NCI-H1930 (cell line): ENCODE results near the gene STAP2.
"Not testable (repeated sequence)": the region's sequence is repeated elsewhere in the genome, so short reads cannot be mapped to it uniquely, and the experiment has no call there.

Experiments
- DNase-seq, 2 experiments: peaks; one replicate each; lab custom pipeline; 2025; lab: John Stamatoyannopoulos, UW

The STAP2 gene

DNA sequence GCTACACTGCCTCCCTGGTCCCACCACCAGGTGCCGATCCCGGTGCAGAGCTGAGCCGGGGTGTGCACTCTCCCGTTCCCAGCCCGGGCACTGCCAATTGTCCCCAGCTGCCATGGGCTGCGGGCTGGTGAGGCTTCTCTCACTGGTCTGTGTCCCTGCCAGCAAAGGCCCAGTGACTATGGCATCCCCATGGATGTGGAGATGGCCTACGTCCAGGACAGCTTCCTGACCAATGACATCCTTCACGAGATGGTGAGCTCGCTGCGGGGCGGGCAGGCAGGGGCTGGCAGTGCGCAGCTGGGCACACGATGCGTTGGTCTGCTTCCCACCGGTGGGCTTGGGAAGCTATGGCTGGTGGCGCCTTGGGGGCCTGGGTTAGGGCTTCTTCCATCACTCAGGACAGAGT is 19.3 kb upstream of the STAP2 start:
- DNase-seq = no peak

DNA sequence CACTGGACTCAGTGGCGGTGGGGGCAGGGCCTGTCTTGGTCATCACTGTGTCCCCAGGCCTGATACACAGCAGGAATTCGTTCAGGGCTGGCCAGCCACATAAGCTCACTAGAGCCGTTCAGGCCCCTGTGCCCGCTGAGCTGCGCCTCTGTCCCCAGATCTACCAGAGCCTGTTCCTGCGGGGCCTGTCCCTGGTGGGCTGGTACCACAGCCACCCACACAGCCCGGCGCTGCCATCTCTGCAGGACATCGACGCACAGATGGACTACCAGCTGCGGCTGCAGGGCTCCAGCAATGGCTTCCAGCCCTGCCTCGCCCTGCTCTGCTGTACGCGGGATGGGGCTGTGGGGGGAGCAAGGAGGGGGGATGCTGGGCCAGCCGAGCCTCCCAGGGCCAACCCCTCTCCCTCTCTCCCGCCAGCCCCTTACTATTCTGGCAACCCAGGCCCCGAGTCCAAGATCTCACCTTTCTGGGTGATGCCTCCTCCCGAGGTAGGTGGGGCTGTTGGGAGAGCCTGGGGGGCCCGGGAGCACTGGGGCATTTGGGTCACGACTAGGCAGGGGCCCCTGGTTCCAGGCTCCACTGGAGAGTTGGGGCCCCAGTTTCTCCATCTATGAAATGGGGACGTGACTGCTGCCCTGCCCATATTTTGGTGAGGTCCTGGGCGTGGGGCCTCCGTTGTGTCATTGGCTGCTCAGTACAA is 18.6 kb upstream of the STAP2 start:
- DNase-seq = no peak

DNA sequence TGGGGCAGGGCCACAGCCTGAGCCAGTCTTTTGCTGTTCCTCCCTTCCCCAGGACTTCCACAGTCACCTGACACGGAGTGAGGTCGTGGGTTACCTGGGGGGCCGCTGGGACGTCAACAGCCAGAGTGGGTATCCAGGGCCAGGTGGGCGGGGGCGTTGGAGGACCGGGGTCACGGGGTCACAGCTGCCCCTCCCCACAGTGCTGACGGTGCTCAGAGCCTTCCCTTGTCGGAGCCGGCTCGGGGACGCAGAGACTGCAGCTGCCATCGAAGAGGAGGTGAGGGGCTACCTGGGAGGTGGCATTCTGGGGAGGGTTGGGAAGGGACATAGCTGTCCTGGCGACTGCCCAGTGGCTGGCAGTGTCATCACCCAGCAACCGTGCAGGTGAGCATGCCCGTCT is 16.3 kb upstream of the STAP2 start:
- DNase-seq = no peak

DNA sequence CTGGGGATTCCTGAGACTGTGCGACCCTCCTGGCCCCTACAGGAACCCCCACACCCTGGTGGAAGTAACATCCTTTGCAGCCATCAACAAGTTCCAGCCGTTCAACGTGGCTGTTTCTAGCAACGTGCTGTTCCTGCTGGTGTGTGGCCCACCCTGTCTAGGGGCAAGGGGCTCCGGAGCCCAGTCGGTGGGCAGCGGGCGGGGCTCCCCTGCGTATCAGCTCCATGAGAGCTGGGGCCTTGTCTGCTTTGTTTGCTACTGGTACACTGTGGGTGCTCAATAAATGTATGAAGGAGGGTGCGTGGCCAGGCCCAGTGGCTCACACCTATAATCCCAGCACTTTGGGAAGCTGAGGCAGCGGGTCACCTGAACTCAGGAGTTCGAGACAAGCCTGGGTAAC is 15.7 kb upstream of the STAP2 start:
- no peak for DNase-seq

DNA sequence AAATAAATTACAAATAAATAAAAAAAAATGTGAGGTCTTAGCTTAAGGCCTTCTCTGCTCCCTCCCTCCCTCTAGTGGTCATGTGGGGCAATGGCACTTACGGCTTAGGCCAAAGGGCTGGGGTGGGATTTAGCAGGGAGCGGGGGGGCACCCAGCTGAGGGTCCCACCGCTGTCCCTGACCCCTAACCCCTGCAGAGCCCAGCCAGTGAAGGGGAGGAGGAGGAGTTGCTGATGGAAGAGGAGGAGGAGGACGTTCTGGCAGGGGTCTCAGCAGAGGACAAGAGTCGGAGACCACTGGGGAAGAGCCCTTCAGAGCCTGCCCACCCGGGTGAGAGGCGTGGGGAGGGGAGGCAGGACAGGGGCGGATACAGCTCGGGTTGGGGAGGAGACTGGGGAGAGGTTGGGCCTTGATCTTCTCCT is 14.1 kb upstream of the STAP2 start:
- DNase-seq = no peak

DNA sequence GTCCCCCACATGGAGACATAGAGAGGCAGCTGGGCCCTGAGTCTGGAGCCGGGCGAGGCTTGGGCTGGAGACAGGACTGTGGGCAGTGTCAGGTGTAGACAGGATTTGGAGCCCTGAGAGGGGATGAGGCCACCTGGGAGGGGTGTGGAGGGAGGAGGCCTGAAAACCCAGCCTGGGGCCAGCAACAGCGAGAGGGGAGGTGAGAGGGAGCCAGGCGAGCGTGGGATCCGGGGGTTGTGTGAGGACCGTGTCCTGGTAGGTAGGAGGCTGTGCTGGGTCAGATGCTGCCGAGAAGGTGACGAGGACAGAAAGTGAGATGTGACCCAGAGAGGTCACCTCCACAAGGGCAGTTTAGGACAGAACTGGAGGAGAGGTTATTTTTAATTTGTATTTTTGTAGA is 12.1 kb upstream of the STAP2 start:
- no peak for DNase-seq

DNA sequence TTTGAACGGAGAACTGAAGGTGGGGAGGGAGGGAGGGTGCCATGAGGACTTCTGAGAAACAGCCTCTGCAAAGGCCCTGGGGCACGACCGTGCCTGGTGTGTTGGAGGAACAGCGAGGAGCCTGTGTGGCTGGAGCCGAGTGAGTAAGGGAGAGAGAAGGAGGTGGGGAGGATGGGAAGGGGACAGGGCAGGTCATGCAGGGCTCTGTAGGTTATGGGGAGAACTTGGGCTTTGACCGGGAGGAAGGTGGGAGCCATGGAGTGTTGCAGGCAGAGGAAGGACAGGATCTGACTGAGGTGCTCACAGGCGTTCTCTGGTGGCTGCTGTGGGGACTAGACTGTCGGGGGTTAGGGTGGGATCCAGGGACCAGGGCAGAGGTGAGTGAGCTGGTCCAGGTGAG is 11.5 kb upstream of the STAP2 start:
- no peak for DNase-seq

DNA sequence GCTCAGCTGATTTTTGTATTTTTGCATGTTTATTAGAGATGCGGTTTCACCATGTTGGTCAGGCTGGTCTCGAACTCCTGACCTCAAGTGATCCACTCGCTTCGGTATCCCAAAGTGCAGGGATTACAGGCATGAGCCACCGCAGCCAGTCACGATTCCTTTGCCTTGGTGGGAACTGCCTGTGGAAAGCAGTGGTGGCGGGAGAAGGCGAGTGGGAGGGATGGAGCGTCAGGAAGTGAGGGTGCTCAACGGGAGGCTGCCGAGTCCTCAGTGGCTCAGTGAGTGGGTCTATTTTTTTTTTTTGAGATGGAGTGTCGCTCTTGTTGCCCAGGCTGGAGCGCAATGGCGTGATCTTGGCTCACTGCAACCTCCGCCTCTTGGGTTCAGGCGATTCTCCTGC is 10.6 kb upstream of the STAP2 start:
- not testable (repeated sequence) for DNase-seq

DNA sequence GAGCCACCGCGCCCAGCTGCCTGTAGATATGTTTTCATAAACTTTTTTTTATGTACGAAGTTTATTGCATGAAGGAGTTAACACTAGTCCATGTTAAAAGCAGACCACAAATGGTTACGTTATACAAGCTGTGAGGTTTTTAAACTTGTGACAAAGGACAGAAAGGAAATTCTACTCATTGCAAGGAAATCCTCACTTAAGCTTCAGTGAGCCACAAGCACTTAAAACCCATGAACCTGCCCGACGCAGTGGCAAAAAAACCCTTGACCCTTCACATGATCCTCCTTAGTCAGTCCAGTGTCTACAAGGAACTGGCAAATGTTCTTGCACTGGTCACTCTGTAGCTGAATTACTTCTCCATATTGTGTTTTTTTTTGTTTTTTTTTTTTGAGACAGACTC is 8.9 kb upstream of the STAP2 start:
- DNase-seq = no peak

DNA sequence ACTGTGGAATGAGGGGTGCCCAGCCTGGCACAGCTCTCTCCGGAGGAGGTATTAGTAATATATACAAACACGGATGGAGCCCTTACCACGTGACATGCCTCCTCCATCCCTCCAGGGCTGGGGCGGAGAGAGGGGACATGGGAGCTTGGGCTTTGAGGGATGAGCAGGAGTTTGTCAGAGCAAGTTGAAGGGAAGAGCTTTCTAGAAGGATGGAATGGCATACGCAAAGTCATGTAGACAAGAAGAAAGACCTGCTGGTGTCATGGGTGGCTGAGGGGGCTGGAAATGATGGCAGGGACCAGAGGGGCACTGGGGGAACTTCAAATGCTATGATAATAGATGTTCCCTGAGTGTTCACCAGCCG is 7.4 kb upstream of the STAP2 start:
- DNase-seq = no peak

DNA sequence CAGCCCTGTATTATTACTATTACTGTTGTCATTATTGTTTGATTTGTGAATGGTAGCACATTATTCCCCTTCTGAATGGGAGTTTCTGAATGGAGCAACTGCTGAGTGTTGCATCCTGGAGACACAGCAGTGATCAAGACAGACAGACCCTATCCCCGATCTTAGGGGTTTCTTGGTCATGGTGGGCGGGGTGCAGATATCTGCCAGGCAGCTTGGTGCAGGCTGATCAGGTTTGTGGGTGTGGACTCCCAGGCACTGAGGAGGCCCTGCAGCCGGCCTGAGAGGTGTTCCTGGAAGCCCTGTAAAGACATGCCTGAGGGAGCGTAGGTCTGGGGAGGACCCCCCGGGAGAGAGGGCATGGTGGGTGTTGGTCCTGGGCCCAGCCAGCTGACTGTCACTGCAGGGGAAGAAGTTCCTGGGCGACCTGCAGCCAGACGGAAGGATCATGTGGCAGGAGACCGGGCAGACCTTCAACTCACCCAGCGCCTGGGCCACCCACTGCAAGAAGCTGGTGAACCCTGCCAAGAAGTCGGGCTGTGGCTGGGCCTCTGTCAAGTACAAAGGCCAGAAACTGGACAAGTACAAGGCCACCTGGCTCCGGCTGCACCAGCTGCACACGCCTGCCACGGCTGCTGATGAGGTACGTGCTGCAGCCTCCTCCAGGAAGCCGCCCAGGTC is 6.9 kb upstream of the STAP2 start:
- no peak for DNase-seq

DNA sequence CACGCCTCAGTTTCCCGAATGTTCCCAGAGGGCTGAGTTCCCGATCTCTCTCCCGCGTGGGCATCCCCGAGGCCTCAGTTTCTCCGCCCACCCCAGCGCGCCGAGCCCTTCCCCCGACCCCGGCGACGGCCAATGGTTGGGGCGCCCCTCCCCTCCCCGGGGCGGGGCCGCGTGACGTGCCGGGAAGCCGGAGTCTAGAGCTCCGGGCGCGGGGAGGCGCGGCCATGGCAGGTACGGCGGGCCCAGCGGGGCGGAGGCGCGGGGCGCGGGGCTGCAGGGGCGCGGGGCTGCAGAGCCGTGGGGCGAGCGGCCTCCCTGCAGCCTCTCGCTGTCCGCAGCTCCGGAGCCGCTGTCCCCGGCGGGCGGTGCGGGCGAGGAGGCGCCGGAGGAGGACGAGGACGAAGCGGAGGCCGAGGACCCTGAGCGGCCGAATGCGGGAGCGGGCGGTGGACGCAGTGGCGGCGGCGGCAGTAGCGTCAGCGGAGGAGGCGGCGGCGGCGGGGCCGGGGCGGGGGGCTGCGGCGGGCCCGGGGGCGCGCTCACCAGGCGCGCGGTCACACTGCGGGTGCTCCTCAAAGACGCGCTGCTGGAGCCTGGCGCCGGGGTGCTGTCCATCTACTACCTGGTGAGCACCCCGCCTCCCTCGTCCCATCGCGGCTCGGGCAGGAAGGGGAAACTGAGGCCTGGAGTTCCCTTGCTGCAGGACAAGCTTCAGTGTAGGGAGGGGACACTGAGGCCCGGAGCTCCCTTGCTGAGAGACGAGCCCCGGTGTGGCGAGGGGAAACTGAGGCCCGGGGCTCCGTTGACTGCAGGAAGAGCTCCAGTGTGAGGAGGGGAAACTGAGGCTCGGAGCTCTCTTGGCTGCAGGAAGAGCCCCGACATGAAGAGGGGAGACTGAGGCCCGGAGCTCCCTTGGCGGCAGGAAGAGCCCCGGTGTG is 5.0 kb upstream of the STAP2 start, which contains the start of gene MPND:
Gene MPND (plus strand): TSS at position 193 of the 938 bp plus-strand sequence. CDS start 32 bp downstream, at position 225.
- DNase-seq = peak; percentile 50 to 80

DNA sequence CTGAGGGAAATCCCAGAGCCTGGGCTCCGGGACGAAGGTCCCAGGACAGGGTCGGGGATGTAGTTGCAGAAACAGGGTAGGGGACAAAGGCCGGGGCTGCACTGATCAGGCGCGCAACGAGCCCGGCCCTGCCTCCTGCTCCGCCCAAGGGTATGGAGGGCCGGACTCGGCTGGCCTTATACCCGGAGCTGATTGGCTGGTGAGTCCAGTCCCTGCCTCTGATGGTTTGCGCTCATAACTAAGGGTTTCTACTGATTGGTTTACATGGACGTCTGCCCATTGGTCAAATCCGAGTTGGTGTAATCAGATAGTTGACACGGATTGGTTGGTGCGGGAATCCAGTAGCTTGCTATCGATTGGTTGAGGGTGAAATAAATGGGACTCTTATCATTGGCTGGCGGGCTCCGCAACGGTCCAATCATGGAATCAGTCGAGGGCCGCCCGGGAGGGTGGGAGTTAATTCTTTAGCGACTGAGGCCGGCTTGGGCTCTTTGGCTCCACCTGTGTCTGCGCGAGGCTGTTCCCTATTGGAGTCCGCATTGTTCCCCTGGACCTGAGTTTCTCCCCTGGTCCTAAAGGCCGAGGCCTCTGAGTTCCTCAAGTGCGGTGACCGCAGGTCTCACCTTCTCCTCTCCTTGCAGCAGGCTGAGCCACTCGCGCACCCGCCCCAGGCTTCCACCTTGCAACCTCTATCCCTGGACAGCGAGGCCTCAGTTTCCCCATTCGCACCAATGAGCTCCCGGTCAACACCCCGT is 4.2 kb upstream of the STAP2 start:
- peak; percentile 97 for DNase-seq

DNA sequence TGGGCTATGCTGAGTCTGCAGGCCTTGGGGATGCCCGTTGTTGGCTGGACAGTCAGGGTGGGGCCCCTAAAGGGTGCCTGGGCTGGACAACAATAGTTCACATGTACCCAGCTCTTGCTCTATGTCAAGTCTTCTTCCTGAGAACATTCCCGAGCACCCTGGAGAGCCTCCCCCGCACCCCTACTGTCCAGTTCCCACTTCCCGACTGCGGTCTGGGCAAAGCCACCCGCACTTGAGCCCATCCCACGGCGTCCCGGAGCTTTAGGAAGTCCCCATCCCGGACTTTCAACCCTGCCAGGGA is 3.6 kb upstream of the STAP2 start:
- DNase-seq = no peak

DNA sequence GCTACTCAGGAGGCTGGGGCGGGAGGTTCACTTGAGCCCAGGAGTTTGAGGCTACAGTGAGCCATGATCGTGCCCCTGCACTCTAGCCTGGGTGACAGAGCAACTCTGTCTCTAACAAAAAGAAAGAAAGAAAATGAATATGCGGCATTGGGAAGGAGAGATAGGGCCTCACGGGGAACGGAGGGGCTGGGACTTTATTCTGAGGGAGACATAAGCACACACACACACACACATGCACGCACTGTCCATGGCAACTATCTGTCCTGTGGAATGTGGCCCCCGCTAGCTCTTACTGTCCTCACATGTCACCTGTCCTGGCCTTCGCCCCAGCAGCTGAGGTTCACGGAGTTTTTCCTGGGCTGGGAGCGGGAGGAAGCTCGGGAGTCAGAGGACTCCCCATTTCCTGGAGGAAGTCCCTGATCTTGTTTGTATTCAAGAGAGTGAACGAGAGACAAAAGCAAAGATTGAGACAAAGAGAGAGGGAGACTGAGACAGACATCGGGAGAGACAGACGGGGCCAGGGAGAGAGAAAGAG is 654 bp downstream of the STAP2 start:
- DNase-seq = no peak

DNA sequence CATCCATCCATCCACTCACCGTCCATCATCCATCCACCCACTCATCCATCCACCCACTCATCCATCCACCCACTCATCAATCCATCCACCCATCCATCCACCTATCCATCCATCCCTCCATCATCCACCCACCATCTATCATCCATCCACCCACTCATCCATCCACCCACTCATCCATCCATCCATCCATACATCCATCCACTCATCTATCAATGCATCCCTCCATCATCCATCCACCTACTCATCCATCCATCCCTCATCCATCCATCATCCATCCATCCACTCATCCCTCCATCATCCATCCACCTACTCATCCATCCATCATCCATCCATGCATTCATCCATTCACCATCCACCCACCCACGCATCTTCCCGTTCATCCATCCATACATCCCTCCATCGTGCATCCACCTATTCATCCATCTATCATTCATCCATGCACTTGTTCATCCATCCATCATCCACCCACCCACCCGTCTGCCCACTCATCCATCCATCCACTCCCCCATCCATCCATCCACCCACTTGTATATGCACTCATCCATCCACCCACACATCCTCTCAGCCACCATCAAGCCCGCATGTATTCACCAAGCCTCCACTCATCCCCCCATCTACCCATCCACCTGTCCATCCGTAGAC is 3.6 kb downstream of the STAP2 start:
- no peak for DNase-seq

DNA sequence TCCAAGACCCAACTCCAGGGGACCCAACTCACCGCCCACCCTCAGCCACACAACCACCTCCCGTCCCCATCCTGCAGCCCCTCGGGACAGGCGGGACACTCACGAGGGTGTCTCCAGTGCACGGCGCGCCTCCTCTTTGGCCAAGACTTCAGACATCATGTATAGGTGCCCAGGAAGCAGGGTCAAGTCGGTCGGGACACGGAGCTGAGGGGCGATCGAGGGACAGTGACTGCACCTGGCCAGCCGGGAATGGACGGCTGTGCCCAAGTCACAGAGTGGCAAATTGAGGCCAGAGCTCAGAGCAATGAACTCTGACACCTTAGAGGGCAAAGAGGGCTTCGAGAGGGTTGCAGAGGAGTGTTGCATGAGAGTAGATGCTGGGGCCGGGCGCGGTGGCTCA is 8.8 kb downstream of the STAP2 start:
- DNase-seq = no peak

DNA sequence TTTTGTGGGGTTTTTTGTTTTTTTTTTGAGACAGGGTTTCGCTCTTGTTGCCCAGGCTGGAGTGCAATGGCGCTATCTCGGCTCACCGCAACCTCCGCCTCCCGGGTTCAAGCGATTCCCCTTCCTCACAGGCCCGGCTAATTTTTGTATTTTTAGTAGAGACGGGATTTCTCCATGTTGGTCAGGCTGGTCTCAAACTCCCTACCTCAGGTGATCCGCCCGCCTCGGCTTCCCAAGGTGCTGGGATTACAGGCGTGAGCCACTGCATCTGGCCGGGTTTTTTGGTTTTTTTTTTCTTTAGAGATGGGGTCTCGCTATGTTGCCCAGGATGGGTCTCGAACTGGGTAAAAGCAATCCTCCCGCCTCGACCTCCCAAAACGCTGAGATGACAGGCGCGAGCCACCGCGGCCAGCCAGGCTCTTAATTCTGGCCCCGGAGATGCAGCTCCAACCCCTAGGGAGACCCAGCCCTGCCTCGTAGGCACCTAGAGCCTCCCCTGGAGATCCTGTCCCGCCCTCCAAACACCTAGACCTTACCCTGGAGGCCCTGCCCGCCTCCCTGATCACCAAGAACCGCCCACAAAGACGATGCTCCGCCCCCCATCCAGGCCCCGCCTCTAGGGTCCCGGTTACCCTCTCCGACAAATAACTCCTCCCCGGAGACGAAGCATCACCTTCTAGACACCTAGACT is 9.5 kb downstream of the STAP2 start:
- DNase-seq = not testable (repeated sequence)

DNA sequence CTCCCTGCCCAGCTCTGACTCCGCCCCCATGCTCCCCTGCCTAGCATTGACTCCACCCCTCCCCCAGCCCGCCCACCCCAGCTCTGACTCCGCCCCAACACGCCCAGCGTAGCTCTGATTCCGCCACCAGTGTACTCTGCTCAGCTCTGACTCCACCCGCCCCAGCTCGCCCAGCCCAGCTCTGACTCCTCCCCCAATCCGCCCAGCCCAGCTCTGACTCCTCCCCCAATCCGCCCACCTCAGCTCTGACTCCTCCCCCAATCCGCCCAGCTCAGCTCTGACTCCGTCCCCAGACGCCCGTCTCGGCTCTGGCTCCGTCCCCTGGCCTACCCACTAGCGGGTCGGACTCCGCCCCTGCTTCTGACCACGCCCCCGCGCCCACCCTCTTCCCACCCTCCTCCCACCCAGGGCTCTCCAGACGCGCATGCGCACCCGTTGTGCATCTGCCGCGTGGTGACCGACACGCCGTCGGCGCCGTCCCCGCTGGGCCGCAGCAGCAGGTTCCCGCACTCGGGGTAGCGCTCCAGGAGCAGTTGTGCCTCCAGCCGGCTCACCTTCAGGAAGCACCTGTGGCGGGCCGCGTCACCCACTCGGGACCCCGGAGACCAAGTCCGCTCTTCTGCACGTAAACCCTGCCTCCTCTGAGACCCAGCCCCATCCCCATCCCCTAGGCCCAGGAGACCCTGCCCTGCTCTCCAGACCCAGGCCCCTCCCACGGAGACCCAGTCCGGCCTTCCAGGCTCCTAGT is 10.2 kb downstream of the STAP2 start:
- peak; percentile 86 to 92 for DNase-seq

DNA sequence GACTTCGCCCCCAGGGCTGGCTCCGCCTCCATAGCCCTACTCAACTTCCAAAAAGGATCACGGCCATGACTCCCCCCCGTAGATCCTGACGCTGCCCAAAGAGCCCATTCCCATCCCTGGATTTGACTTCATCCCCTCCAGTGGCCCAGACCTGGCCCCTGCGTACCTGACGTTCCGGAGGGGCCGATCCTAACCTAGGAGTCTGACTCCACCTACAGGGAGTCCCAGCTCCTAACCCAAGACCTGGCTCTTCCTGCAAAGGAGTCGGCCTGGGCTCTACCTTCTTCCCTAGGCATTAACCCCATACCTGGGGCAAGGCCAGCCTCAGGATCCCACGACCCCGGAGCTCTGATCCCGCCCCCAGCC is 10.8 kb downstream of the STAP2 start:
- DNase-seq = no peak
